ENCODE results near the gene LCE6A.
A peak's percentile ranks its signal among the peaks of the same experiment; 100 is the strongest.

Gene LCE6A, protein sequence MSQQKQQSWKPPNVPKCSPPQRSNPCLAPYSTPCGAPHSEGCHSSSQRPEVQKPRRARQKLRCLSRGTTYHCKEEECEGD

DNA sequence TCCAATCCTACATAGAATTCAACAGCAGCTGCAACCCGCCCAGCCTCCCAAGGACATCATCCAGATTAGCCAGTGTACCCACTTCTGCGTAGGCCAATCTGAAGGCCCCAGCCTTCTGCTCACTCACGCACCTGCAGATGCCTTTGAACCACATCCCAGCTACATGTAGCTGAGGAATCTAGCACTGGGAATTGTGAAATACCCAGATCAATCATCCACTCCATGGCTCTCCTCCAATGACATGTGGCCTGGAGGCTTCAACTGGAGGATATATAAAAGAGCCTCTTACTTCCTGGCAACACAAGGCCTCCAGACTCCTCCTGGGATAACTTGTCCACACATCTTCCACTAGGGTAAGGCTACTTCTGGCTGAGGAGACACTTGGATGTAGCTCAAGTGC is at the start of gene LCE6A:
Gene LCE6A, plus strand, starts transcription at position 301 of the 400 bp plus-strand sequence. CDS start 665 bp downstream, outside the sequence.
- DNase-seq: no peak

DNA sequence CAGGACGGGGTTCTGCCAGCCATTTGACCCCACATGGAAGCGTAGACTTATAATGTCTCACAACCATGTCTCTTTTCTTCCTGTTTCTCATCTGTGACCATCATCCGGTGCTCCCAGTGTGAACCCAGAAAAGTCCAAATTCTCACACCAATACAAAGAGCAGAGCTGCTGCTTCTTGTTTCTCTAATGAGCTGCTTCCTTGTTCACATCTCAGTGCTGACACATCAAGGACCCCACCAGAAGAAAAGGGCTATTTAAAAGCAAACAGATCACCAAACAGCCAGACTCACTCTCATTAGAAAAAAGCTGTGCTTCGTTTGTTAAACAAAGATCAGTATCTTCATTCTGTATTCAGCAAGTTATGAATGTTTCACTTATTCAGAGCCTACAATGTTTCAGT is 47.0 kb upstream of the LCE6A start:
- no peak for DNase-seq

DNA sequence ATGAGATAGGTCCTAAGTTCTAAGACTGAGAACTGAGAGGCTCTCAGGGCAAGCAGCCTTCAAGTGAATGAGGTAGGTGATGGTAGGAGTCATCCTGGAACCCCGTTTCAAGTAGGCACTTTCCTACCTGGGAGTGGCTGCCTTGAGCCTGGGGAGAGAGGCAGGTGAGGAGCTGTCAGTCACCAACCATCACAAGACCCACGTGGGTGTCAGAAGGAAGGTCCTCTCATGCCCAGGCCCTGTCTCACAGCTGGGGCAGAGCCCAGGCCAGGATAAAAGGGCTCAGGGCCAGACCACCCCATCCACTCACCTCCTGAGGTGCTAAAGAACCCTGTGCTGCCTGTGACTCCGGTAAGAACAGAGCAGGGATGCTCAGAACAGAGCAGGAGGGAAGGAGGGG is 46.2 kb upstream of the LCE6A start, which contains the start of gene LCE1D:
Gene LCE1D, plus strand, starts transcription at position 301 of the 400 bp plus-strand sequence. CDS start 1,074 bp downstream, outside the sequence.
- DNase-seq: no peak

DNA sequence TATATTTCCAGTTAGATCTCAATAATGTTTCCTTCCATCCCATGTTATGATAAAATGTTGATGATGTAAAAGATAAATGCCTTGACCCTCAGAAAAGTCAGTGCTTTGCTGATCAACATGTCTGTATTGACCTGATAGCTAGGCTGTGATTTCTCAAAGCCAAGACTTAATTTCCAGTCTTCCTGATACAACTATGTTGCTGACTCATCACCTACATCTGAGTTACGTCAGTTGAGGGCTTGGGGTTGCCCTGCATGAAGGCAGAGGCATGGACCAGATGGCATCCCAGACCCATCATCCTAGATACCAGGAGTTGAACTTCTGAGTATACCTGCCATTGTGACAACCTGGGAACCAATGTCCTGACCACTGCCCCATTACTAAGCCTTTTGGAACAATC is 41.3 kb upstream of the LCE6A start:
- DNase-seq: no peak

DNA sequence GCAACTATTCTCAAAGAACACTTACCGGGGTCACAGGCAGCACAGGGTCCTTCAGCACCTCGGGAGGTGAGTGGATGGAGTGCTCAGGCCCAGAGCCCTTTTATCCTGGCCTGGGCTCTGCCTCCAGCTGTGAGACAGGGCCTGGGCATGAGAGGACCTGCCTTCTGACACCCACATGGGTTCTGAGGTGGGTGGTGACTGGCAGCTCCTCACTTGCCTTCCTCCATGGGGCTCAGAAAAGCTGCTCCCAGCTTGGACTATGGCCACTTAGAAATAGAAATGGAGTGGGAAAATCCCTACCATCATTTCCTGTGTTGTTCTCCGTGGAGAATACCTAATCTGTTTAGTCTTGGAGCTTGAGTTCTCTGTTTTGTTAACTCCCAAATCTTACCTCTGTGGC is 36.1 kb upstream of the LCE6A start, which contains the start of gene LCE1C:
Gene LCE1C, minus strand, starts transcription at position 76 of the 400 bp plus-strand sequence. CDS start 1,173 bp downstream, outside the sequence.
- no peak for DNase-seq

DNA sequence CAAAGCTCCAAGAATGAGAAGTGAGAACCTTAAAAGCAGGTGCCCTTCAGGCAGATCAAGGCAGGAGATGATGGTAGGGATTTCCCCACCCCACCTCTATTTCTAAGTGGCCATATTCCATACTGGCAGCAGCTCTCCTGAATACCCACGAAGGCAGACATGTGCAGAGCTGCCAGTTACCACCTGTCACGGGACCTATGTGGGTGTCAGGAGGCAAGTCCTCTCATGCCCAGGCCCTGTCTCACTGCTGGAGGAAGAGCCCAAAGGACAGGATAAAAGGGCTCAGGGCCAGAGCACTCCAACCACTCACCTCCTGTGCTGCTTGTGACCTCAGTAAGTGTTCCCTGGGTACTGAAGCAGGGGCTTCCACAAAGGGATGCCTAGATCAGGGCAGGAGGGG is 31.6 kb upstream of the LCE6A start:
- DNase-seq: no peak

DNA sequence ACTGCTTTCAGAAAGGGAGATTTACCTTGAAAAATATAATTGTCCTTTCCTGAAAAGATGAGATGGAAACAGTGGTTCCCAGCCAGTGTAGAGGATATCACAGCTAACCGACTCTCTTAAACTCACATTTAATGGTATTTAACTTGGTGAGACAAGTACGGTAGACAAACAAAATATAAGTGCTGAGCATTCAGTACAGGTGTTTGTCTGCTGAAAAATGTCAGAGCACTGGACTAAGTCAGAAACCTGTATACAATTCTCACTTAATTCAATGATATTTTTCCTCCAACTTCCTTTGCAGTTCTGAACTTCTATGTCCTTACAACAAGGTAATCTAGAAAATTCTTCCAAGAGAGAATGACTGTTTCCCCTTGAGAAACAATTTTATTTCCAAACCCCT is 31.0 kb upstream of the LCE6A start, which contains the start of gene LCE1B:
Gene LCE1B, plus strand, starts transcription at position 301 of the 400 bp plus-strand sequence. CDS start 476 bp downstream, outside the sequence.
- DNase-seq: no peak

DNA sequence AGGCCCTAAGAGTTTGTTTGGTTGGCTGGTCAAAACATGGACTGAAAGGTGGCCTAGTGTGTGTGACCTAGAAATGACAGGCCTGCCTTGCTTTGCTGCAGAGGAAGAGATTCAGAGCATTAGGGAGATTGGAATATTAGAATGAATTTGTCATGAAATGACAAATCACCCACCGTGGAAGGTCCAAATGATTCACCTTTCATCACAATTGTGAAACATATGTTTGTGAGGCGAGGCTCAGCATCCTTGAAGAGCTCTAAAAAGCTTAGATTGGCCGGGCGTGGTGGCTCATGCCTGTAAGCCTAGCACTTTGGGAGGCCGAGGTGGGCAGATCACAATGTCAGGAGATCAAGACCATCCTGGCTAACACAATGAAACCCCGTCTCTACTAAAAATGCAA is 25.3 kb upstream of the LCE6A start:
- DNase-seq: no peak

DNA sequence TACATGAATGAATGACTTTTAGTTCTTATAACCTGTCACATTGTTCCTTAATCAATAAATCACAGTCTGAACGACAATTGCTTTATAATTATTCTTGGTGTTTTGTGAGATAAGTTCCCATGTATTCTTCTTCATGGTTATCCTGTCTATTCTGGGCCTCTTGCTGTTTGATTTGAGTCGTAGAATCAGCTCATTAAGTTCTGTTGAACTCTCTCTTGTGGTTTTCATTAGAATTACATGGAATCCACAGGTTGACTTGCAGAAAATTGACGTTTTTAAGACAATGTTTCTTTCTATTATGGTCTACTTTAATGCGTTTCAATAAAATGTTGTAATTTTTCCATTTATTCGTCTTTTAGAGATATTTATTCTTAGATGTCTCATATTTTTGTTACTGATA is 19.4 kb upstream of the LCE6A start:
- DNase-seq: no peak

DNA sequence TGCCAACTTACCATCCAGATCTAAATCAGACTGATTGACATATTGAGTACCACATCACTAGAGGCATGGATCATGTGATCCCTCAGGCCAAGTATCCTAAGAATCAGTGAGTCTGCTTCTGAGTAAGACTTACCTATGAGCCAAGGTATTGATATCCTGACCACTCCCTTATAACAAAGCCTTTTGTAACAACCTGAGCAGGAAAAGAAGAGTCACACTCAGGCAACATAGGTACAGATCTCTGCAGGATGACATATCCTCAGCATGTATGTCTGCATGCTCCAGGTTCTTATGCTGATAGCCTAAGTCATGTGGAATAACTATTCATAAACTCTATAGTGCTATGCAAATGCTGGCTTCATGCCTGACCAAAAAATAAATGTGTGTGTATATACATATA is 17.7 kb upstream of the LCE6A start:
- no peak for DNase-seq

DNA sequence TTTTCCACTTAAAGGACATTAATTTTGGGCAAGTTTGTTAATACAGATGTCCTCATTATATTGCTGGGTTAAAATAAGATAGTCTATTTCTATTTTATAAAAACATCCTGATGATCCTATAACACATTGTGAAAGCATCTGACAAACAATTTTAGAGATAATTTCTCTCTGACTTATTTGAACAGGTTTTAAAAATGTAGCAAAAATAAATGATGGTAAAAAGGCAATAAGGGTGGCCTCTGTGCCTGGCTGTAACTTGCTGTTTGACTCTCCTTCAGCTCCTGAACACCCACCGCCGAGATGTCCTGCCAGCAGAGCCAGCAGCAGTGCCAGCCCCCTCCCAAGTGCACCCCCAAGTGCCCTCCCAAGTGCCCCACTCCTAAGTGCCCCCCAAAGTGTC is 15.5 kb upstream of the LCE6A start, which contains the start of gene LCE1A:
Gene LCE1A, plus strand, starts transcription at position 301 of the 400 bp plus-strand sequence. Its CDS starts 0 bp downstream, at position 301.
- no peak for DNase-seq

DNA sequence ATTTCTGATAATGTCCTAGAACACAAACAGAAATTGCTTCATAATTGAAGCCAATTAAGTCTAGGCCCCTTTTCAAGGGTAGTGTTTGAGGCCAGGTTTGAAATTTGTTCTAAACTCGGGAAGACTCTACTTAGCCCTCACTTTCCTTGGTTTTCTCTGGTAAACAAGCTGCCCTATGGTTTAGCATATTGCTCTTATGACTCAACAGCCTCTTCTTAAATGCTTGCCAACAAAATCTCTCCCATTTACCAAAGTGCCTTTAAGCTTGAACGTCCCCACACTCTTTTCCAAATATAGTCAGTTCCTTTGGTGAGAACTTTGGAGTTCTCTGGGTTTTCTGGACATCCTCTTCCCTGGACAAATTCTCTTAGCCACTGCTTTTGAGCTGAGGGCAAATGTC is 5.8 kb upstream of the LCE6A start:
- DNase-seq: no peak

DNA sequence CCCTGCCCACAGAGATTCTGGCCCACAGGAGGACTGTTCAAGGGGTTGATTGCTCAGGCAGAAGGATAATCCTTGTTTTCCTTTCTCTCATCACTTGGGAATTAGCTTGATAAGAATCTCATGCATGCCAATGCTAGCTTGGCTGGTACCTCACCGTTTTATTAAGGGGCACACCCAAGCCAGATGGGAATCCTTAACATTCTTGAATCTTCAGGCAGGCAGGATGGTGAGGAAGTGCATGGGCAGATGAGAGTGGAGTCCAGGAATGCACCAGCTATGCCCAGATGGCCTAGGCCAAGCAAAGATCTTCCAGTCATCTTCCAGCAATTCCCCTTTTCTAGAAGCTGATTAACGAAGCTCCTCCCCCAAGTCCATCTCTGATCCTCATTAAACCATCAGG is 13.0 kb downstream of the LCE6A start:
- no peak for DNase-seq

DNA sequence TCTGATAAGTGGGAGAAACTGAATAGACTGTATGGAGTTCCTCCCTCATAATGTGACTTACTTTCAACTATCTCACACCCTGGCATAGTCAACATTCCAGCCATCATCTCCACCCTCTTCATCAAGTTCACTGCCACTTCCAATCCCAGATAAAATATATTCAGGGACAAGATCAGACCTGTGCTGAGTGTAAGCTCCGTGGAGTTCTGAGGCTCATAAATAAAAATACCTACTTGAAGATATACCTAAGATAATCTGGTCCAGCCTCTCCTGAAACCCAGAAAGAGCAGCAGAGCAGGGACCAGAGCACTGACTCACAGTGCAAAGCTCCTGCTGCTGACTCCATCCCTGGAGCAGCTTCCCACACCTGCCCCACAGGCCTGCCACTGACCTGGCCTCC is 15.4 kb downstream of the LCE6A start:
- no peak for DNase-seq

DNA sequence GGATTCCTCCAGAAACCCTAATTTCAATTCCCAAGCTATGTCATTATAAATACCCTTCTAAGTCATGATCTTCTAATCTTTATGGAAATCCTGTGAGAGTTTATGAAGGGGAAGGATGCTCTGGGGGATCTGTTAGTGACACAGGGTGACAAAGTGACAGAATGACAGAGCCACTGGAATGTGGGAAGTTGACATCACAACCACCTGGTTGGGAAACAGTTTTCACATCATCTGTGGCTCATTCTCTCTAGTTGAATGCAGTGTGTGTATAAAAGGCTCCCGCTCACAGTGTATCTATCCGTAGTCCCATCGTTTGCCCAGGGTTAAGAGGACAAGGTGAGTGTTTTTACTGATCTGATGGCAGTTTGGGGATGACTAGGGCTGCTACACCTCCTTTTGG is 17.0 kb downstream of the LCE6A start, which contains the start of gene LCE7A:
Gene LCE7A, plus strand, starts transcription at position 301 of the 400 bp plus-strand sequence. CDS start 702 bp downstream, outside the sequence.
- DNase-seq: no peak

DNA sequence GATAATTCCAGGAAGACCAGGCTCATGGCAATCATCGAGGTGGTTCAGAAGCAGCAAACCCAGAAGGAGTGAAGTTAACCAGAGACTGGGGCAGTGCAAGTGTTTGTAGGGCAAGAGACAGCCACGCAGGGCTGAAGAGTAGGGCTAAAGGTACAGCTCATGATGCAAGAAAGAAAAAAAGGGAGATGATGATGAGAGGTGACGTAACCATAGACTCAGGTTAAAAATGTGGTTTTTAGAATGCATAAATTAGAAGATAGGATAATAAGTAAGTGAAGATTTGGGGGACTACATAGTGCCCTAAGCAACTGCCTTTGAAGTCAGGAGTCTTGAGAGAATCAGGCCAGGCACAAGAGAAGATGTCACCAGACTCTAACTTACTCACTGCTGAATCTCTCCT is 17.5 kb downstream of the LCE6A start:
- no peak for DNase-seq

DNA sequence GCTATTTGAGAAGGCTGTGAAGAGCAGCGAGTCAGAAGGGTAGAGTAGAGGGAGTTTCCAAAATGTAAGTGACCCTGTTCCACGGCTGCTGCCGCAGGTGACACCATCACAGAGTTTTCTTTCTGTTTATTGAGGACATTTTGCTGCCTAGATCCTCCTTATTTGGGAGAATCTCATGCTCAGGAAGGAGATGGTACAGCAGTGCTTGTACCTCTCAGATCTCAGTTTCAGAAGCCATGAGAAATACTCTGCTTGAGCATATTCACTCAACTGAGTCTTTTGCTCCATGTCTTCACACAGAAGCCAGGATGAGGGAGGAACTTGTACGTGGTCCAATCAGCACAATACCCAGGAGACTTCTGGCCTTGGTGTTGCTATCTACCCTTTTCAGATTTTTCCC is 18.7 kb downstream of the LCE6A start:
- DNase-seq: no peak

DNA sequence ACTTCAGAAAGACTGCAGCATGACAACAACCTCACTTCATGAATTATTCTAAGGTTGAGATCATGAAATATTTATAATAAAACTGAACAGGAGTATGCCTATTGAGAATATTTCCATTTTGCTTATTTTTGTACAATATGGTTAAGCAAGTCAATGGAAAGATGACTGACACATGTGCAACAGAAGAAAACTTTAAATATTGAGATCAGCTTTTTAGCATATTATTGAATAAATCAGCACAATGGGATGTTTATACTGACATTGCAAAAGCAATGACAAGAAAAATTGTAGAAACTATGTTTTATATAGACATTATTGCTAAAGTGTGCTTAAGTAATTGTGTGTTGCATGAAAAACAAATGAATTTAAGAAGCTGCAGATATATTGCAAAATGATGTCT is 21.8 kb downstream of the LCE6A start:
- no peak for DNase-seq

DNA sequence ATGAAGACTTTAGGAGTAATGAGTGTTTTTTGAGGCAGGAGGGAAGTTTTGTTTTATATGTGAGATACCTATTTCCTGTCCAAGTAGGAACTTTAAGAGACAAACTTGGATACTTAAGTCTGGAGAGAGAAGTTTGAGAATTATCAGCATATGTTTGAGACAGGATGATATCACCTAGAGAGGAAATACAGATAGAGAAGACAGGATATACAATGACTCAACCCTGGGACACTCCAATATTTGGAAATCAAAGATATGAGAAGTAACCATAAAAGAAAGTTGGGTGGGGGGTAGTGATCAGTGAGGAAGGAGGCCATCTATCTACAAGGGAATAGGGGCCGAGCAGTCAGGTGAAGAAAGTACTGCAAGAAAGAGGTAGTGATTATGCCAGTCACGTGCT is 23.7 kb downstream of the LCE6A start:
- no peak for DNase-seq

DNA sequence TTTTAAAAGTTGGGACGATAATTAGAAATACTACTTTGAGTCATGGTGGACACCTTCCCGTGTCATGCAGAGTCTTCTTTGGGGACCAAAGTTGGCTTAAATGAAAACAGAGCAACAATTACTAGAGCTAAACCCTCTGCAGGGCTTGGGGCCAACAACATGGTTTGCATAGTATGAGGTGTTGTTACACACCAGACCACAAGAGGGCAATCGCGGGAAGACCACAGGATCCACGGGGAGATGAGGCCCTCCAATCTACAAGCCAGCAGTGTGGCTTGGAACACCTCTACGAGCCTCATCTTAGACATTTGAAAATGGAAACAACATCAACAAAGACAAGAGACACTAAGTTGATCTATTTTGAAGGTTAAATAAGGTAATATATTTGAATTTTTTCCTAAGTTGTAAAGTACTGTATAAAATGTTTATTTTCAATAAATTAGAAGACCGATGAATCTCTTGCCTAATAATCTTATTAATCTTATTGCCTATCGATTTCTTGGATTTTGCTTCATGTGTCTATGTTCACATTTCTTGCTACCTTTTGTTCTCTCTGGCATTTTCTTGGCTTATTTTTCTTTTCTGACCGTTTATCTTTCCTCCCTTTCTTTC is 27.3 kb downstream of the LCE6A start:
- peak; percentile 54 for DNase-seq

DNA sequence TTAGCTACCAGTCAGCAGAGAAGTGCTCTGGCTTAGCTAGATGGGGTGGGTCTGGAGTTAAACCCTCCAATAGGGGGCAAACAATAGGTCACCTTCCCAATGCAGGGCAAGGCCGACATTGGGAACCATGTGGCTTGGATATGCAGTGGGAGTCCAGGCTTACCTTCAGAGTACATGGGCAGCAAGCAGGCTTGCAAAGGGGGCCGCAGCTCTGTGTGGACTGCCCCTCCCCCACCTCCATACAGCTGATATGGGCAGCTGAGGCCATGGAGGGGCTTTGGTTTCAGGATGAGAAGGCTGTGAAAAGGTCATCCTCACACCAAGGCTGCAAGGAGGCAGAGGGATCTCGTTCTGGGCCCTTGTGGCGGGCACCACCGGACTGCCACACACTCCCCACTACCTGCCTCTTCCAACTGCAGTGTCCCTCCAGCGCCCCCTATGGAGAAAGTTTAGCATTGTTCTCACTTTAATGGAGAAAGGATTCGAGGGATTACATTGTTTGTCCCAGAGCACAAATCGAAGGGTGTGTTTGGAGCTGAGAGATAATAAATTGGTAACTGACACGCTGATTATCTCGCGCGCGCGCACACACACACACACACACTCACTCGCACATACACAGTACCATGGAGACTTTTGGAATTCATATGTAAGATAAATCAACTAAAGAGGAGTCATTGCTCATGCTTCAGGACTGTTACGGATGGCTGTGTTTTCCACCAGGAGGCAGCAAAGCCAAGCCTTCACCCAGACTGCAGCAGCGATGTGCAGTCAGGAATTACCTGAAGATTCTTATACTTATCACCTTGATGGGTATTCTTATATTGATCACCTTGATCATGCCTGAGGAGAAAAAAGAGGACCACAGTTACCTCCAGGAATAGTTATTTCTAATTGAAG is 28.4 kb downstream of the LCE6A start:
- no peak for DNase-seq

DNA sequence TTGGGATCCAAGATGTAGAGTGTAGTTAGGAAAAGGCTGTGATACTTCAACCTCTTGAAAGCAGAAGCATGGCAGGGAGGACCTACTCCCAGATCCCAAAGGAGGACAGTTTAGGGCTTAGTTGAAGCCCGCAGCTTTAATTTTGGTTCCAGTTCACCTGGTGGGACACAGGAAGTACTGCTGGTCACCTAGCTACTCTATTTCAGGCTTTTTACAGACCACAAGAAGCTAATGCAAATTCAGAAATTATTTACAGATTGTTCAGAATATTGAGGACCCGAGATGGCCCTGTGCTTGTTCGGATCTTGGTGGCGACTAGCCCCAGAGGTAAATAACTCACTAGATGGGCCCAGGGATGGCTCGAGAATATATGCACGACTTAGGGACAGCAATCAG is 29.1 kb downstream of the LCE6A start:
- DNase-seq: no peak

DNA sequence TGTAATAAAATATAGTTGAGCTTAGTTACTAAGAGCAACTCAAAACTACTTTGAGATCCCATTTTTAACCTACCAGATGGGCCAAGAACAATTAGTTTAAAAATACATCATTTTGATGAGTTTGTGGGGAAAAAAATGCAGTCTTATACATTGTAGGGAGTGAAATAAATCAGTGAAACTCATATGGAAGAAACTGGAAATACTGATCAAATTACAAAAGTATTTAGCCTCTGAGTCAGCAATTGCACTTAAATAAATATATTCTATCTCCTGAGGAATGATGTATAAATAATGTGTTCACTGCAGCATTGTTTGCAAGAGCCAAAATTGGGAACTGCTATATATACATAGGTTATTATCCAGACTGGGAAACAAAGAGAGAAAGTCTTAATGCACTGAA is 30.8 kb downstream of the LCE6A start:
- DNase-seq: no peak

DNA sequence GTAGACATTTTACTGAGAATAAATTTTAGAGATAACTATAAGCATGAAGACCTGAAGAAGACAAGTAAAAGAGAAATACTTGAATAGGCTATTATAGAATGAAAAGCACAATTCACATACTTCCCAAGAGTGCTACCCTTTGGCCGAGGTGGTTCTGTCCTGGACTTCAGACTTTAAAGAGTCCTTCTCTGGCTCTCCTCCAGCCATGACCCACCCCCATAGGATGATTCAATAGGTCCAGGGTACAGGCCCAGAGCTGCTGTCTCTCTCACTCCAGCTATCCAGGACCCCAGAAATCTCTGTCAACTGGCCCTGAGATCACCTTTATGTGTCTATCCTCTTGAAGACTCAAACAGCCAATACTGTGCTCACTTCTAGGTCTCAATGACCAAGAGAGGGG is 34.2 kb downstream of the LCE6A start:
- no peak for DNase-seq

All from NCI-H146 (cell line).